Left lobe of liver (tissue), 2 donors: ENCODE results near the gene EFCAB6. TPM values are rescaled to one million over a fixed set of nuclear protein-coding genes. Genes with fewer than 3 reads are reported as not detected.

Experiments
- ATAC-seq: fragments of 200-7000 bp; cut with Tn5 transposase; one replicate; pipeline ENCODE4 v1.9.1; 2020; ENCODE audit warnings: mild to moderate bottlenecking, moderate library complexity
- DNase-seq: peaks from one replicate; pipeline ENCODE4 v3.0.0-alpha.2; 2020; ENCODE audit warnings: low spot score
- total RNA-seq: library from RNA; stranded (reverse); gene quantifications from one replicate; pipeline ENCODE4 v1.2.1, GENCODE V29; 2021
- donor health status: DM: no; HTN: no; CAD: no; lungs with moderate emphysema.
- donor health status: DM: no; HTN: yes; CAD: no.

Gene EFCAB6
- total RNA-seq, 1 donor from 2014 or later: 0.45 TPM

DNA sequence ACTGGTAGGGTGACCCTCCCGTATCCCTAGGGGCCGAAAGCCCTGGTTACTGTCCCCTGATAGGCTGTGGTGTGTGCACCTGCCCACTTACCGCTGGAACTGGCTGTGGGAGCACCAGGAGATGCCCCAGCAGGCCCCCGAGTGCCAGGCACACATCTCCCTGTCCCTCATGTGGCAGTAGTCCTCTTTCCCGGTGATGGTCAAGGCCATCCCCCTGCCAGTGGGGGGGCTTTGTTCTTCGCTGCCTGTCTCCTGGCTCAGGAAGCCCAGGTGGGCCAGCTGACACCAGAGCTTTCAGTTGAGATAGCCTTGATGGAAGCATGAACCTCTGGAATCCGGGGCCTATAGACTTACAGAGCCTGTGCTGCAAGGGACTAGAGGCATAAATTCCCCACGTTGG lies 299.8 kb downstream of the EFCAB6 start:
- no peak for ATAC-seq
- no peak for DNase-seq

DNA sequence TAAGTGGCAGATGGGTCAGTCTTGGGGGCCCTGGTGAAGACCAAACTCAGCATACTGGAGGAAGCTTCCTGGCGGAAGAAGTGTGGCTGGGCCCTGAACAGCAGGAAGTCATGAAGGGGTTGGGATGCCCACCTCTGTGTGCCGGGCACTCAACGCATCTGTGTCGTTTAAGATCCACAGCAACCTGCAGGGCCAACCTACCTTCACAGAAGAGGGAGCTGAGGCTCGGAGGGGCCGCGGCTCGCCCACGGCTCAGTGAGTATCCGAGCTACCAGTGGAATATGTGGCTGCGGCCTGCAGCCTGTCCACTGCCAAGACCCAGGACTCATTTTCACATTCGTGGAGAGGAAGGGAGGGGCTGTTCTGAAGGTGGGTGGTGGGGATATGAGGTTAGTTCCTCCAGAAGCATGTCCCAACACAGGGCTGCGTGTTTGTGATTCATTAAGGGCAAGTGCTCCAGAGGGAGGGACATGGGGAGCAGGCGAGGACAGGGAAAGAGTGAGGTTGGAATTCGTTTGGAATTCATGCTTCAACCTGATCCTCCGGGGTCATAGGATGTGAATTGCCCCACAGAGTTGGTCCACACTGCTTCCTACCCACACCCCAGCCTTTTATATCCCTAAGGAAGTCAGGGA lies 300.7 kb downstream of the EFCAB6 start:
- DNase-seq (no peak), ATAC-seq (no peak)

GRCh38 chr22:43510281-43511070 lies 301.6 kb downstream of the EFCAB6 start:
- ATAC-seq: no peak
- no peak for DNase-seq

- DNase-seq: no peak
- no peak for ATAC-seq
Observed at GRCh38 chr22:43509337-43509736, 302.8 kb downstream of the EFCAB6 start.

DNA sequence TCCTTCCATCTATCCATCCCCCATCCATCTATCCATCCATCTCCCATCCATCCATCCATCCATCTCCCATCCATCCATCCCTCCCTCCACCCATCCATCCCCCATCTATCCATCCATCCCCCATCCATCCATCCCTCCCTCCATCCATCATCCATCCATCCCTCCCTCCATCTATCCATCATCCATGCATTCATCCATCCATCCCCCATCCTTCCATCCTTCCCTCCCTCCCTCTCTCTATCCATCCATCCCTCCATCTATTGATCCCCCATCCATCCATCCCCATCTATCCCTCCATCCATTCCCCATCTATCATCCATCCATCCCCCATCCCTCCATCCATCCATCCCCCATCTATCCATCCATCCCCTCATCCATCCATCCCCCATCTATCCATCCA lies 303.6 kb downstream of the EFCAB6 start:
- DNase-seq (no peak), ATAC-seq (no peak)

DNA sequence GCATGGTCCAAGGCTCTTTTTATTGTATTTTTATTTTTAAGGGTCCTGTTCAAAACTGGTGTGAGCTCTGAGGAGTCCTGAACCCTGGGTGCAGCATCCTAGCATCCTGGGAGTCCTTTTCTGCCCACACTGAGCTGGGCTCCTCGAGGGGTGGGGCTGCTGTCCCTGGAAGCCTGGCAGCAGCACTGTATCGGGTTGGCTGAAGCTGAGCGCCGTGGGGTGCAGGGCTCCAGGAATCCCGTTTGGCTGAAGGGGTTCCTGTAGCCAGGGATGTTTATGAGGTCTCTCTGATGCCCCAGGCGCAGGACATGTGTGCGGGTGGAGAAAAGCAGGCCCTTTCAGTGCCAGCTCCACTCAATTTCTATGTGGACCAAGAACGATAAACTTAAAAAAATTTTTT lies 304.9 kb downstream of the EFCAB6 start:
- ATAC-seq (no peak), DNase-seq (no peak)

DNA sequence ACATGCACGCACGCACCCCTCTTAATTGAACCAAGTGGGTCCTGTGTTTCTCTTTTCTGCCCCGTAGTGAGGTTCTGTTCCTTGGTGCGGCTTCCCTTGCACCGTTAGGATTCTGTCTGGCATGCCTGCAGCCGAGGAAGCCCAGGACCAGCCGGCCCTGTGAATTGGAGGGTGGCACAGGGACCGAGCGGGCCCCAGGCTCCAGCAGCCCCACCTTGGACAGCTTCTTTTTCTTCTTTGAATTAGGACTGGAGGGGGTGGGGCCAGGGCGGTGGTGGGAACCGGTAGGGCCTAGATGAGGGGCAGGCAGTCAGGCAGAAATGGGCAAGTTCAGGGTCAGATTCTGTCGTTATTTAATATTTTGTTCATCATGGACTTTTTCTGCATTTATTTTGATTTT lies 305.6 kb downstream of the EFCAB6 start:
- DNase-seq: no peak
- no peak for ATAC-seq

GRCh38 chr22:43505896-43506295 lies 306.2 kb downstream of the EFCAB6 start:
- DNase-seq (no peak), ATAC-seq (no peak)

- DNase-seq (no peak), ATAC-seq (no peak)
Observed at GRCh38 chr22:43505423-43505822, 306.7 kb downstream of the EFCAB6 start.

GRCh38 chr22:43504666-43505261 lies 307.3 kb downstream of the EFCAB6 start:
- no peak for DNase-seq
- ATAC-seq: no peak

DNA sequence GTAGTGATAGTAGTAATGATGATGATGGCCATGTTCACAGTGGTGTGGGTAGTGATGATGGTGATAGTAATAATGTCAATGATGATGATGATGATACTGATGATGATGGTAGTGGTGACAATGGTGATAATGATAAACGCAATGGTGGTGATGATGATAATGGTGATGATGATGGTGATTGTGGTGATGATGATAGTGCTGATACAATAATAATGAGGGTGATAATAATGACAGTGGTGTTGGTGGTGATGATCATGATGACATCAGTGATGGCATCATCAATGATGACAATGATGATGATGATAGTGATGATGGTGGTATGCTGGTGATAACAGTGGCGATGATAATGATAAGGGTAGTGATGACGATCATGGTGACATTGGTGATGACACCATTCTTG lies 308.0 kb downstream of the EFCAB6 start:
- no peak for DNase-seq
- ATAC-seq: no peak

GRCh38 chr22:43502306-43502874 lies 309.7 kb downstream of the EFCAB6 start:
- DNase-seq (no peak), ATAC-seq (no peak)

DNA sequence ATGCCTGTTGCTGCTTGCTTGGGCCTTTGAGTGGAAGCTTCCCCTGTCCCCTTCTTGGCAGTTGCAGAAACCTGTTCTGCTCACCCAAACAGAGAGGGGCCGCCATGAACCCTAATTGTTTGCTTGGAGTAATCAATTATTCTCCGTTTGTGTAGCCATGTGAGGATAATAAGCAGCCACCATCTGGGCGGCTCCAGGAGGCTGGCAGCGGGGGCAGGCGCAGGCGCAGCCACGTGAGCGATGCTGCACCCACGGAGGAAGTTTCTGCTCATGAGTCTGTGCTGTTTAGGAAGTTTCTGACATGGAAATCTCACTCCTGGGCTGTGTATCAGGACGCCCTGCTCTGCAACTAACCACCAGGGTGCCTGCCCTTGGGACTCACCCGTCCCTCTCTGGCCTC lies 310.2 kb downstream of the EFCAB6 start:
- DNase-seq: no peak
- ATAC-seq: no peak

DNA sequence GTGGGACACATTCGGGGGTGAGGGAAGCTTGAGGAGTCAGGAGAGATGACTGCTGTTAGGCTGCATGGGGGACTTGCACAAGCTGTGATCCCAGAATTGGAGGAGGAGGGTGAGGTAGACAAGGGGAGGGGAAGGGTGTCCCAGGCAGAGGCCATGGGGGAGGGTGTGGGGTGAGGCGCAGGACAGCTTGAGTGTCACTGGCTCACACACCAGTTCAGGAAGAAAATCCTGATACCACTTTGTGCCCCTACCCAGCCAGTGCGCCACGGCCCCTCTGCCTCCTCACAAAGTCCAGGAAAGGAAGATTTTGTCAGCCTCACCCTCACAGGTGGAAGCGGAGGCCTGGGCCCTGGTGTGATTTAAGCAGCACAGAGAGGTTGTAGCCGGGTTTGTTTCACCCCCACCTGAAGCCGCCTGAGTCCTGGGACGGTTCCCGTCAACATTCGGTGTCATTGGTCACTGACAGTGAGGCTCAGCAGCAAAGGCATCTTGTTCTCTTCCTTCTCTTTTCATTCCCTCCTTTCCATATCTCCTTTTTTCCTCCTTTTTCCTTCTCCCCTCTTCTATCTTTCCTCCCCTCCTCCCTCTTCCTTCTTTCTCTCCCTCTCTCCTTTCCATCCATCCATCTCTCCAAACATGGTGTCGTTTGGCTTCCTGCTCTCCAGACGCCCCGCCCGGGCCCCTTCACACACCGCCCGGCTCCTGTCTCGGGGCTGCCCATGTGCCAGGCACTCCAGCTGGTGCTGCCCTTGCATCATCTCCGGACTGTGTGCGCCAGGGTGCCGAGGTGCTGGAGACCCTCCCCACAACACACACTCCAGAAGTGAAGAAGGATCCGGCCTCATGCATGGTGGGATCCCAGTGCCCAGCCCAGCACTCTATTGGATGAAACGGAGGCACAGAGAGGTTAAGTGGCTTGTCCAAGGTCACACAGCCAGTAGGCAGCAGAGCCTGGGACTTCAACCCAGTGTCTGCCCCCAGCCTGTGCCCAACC lies 311.0 kb downstream of the EFCAB6 start:
- no peak for DNase-seq
- ATAC-seq: no peak

DNA sequence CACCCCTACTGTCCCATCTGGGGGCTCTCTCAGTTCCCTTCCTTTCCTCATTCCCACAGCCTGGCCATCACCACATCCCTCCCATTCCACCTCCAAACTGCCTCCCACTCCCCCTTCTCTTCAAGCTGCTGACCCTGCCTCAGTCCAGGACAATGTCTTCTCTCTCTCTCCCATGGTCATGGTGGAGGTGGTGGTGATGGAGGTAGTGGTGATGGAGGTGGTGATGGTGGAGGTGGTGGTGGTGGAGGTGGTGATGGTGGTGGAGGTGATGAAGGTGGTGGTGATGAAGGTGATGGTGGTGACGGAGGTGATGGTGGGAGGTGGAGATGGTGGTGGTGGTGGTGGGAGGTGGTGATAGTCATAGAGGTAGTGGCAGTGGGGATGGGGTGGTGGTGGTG lies 313.2 kb downstream of the EFCAB6 start:
- no peak for DNase-seq
- ATAC-seq: no peak

- no peak for DNase-seq
- no peak for ATAC-seq
Observed at GRCh38 chr22:43497956-43498855, 313.9 kb downstream of the EFCAB6 start.

GRCh38 chr22:43493297-43493696 lies 318.8 kb downstream of the EFCAB6 start:
- ATAC-seq: no peak

GRCh38 chr22:43491737-43492136 lies 320.4 kb downstream of the EFCAB6 start:
- ATAC-seq (no peak), DNase-seq (no peak)

More at GRCh38 chr22:43493297-43493696, 318.8 kb downstream of the EFCAB6 start:
- no peak for DNase-seq

- DNase-seq: no peak
- ATAC-seq: no peak
Observed at GRCh38 chr22:43491177-43491576, 320.9 kb downstream of the EFCAB6 start.

- ATAC-seq: no peak
- no peak for DNase-seq
Observed at GRCh38 chr22:43490311-43490710, 321.8 kb downstream of the EFCAB6 start.
